ENCODE results near the gene KCNT2.

The KCNT2 gene

DNA sequence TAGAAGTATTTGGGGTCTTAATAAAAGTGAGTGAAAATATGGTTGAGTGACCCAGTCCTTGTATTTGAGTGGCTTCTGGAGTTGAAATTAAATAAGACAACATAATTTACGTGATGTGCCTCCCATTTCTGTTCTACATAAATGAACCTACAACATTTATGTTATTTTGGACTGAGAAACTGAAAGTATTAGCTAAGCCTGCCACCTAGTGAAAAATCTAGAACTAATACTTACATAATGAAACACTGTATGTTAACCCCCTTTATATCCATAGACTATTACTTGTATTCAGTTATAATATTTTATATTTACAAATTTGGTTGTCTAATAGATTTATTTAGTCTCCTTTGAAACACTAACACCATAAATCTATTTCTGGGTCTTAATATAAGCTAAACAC is 298.9 kb downstream of the KCNT2 start:
- H3K9ac ChIP-seq, result no peak overlapping the region
- TF ChIP-seq, protein P1, sequence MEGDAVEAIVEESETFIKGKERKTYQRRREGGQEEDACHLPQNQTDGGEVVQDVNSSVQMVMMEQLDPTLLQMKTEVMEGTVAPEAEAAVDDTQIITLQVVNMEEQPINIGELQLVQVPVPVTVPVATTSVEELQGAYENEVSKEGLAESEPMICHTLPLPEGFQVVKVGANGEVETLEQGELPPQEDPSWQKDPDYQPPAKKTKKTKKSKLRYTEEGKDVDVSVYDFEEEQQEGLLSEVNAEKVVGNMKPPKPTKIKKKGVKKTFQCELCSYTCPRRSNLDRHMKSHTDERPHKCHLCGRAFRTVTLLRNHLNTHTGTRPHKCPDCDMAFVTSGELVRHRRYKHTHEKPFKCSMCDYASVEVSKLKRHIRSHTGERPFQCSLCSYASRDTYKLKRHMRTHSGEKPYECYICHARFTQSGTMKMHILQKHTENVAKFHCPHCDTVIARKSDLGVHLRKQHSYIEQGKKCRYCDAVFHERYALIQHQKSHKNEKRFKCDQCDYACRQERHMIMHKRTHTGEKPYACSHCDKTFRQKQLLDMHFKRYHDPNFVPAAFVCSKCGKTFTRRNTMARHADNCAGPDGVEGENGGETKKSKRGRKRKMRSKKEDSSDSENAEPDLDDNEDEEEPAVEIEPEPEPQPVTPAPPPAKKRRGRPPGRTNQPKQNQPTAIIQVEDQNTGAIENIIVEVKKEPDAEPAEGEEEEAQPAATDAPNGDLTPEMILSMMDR (IDR thresholded peaks at IDR 0.05), result no peak

GRCh38 chr1:196308176-196308575 is 300.1 kb downstream of the KCNT2 start:
- Histone ChIP-seq H3K79me2 (no peaks in the 10 kb centered on the region), H3K9ac (no peak overlapping the region), H3K36me3 (ENCODE audit: control insufficient read depth, insufficient read depth, low read length) (no peaks in the 10 kb centered on the region), H2AFZ (no peak overlapping the region), H3K4me3 (ENCODE audit: low read depth, low read length) (no peak overlapping the region), H3K4me2 (ENCODE audit: low read length) (no peak overlapping the region), H3K9me3 (ENCODE audit: control insufficient read depth, low read length) (no peaks in the 10 kb centered on the region), H3K27ac (no peak overlapping the region), H3K27me3 (ENCODE audit: control insufficient read depth, insufficient read depth, low read length) (no peaks in the 10 kb centered on the region), H3K4me1 (no peaks in the 10 kb centered on the region)
- TF ChIP-seq, protein P1 (IDR thresholded peaks at IDR 0.05), result no peak

More for the DNA sequence above, 298.9 kb downstream of the KCNT2 start:
- Histone ChIP-seq H3K9me3 (ENCODE audit: control insufficient read depth, low read length) (no peaks in the 10 kb centered on the region), H3K27ac (no peak overlapping the region), H3K36me3 (ENCODE audit: control insufficient read depth, insufficient read depth, low read length) (no peaks in the 10 kb centered on the region), H3K4me2 (ENCODE audit: low read length) (no peak overlapping the region), H3K4me1 (no peaks in the 10 kb centered on the region), H3K79me2 (no peaks in the 10 kb centered on the region), H3K27me3 (ENCODE audit: control insufficient read depth, insufficient read depth, low read length) (no peaks in the 10 kb centered on the region), H3K4me3 (ENCODE audit: low read depth, low read length) (no peak overlapping the region), H2AFZ (no peak overlapping the region)

GRCh38 chr1:196306421-196306820 is 301.8 kb downstream of the KCNT2 start:
- Histone ChIP-seq H3K4me1 (no peaks in the 10 kb centered on the region), H3K36me3 (ENCODE audit: control insufficient read depth, insufficient read depth, low read length) (no peaks in the 10 kb centered on the region), H3K9ac (no peak overlapping the region), H3K79me2 (no peaks in the 10 kb centered on the region), H2AFZ (no peak overlapping the region), H3K27ac (no peak overlapping the region), H3K9me3 (ENCODE audit: control insufficient read depth, low read length) (no peaks in the 10 kb centered on the region), H3K4me2 (ENCODE audit: low read length) (no peak overlapping the region), H3K27me3 (ENCODE audit: control insufficient read depth, insufficient read depth, low read length) (no peaks in the 10 kb centered on the region), H3K4me3 (ENCODE audit: low read depth, low read length) (no peak overlapping the region)
- TF ChIP-seq, protein P1 (IDR thresholded peaks at IDR 0.05), result no peak

DNA sequence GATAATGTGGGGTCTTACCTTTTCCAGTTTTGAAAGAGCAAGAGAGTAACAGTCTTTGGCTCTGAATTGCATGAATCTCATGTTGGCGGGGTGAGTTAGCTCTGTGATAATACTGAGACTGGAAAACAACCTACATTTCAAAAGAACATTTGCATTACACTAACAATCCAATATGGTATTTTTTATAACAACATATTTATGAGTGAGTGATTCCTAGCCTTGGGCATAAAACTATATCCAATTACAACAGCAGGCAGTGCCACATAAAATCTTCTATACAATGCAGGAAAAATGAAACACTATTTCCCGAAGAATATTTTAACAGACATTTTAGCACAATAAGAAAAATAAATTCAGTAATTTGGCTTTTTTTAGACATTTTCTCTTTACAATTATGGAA is 303.0 kb downstream of the KCNT2 start:
- Histone ChIP-seq H3K4me2 (ENCODE audit: low read length) (no peak overlapping the region), H3K4me3 (ENCODE audit: low read depth, low read length) (no peak overlapping the region), H3K36me3 (ENCODE audit: control insufficient read depth, insufficient read depth, low read length) (no peaks in the 10 kb centered on the region), H3K79me2 (no peaks in the 10 kb centered on the region), H2AFZ (no peak overlapping the region), H3K9me3 (ENCODE audit: control insufficient read depth, low read length) (no peaks in the 10 kb centered on the region), H3K4me1 (no peaks in the 10 kb centered on the region), H3K9ac (no peak overlapping the region), H3K27ac (no peak overlapping the region), H3K27me3 (ENCODE audit: control insufficient read depth, insufficient read depth, low read length) (no peaks in the 10 kb centered on the region)
- TF ChIP-seq, protein P1 (IDR thresholded peaks at IDR 0.05), result no peak

GRCh38 chr1:196302981-196303380 is 305.3 kb downstream of the KCNT2 start:
- Histone ChIP-seq H3K27me3 (ENCODE audit: control insufficient read depth, insufficient read depth, low read length) (no peaks in the 10 kb centered on the region), H3K4me1 (no peaks in the 10 kb centered on the region), H3K79me2 (no peaks in the 10 kb centered on the region), H3K36me3 (ENCODE audit: control insufficient read depth, insufficient read depth, low read length) (no peaks in the 10 kb centered on the region), H3K27ac (no peak overlapping the region), H3K9me3 (ENCODE audit: control insufficient read depth, low read length) (no peaks in the 10 kb centered on the region), H2AFZ (no peak overlapping the region), H3K4me3 (ENCODE audit: low read depth, low read length) (no peak overlapping the region), H3K9ac (no peak overlapping the region), H3K4me2 (ENCODE audit: low read length) (no peak overlapping the region)
- TF ChIP-seq, protein P1 (IDR thresholded peaks at IDR 0.05), result no peak

Measured in parathyroid adenoma (tissue), 2 donors.